ENCODE results near the gene IL1R2.

DNA sequence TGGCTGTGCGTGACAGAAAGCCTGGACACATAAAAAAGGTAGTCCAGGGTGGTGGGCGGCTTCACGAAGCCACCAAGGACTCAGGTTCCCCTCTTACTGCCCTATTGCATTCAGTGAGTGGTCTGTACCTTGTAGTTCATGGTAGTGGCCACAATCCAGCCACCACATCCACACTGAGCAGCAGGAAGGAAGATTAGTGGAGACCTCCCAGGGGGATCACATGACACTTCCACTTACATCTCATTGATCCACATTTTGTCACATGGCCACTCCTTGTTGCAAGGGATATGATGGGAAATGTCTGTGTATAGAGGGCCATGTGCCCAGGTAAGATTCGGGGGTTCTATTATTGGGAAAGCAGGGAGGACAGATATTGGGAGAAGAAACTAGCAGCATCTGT lies 13.7 kb downstream of the IL1R2 start:
- TF ChIP-seq, protein P1, sequence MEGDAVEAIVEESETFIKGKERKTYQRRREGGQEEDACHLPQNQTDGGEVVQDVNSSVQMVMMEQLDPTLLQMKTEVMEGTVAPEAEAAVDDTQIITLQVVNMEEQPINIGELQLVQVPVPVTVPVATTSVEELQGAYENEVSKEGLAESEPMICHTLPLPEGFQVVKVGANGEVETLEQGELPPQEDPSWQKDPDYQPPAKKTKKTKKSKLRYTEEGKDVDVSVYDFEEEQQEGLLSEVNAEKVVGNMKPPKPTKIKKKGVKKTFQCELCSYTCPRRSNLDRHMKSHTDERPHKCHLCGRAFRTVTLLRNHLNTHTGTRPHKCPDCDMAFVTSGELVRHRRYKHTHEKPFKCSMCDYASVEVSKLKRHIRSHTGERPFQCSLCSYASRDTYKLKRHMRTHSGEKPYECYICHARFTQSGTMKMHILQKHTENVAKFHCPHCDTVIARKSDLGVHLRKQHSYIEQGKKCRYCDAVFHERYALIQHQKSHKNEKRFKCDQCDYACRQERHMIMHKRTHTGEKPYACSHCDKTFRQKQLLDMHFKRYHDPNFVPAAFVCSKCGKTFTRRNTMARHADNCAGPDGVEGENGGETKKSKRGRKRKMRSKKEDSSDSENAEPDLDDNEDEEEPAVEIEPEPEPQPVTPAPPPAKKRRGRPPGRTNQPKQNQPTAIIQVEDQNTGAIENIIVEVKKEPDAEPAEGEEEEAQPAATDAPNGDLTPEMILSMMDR (conservative IDR thresholded peaks at IDR 0.05; ENCODE audit: low read length) = no peak
- TF ChIP-seq EZH2phosphoT487 (IDR thresholded peaks at IDR 0.05; ENCODE audit: borderline replicate concordance, low read depth, low read length) = no peak

Measured in OCI-LY7 (cell line).